Natural killer cell (primary cell): ENCODE measurements around the gene RNGTT. TPM values are rescaled to one million over a fixed set of nuclear protein-coding genes. Genes with fewer than 3 reads are reported as not detected.

Experiments
- ATAC-seq, 3 donors: fragments of 150-1000 bp in 2 of 3; fragments of 200-7000 bp in 1 of 3; cut with Tn5 transposase; 1 replicate in 1 of 3; 2 replicates in 2 of 3; pipeline ENCODE4 v1.10.0; 2021; ENCODE audit warnings: mild to moderate bottlenecking in 2 of 3, moderate library complexity in 2 of 3
- DNase-seq, 2 donors: peaks; one replicate each; pipeline versions ENCODE4 v3.0.0 to v3.0.0-alpha.2; 2013 to 2021; ENCODE audit warnings: mixed read lengths in 1 of 2
- H3K27ac ChIP-seq: one replicate; pipeline ENCODE4 v1.5.1; 2013; ENCODE audit warnings: mild to moderate bottlenecking, low read length
- H3K27me3 ChIP-seq: one replicate; pipeline ENCODE4 v1.6.1; 2013; ENCODE audit warnings: low read length; ENCODE audit not compliant: control insufficient read depth, insufficient read depth
- H3K36me3 ChIP-seq: one replicate; pipeline ENCODE4 v1.6.1; 2013; ENCODE audit warnings: low read length; ENCODE audit not compliant: control insufficient read depth, insufficient read depth
- H3K4me1 ChIP-seq: one replicate; pipeline ENCODE4 v1.6.1; 2013; ENCODE audit warnings: low read length; ENCODE audit not compliant: control insufficient read depth, insufficient read depth
- H3K4me3 ChIP-seq: one replicate; pipeline ENCODE4 v1.5.1; 2013; ENCODE audit warnings: low read length
- H3K9me3 ChIP-seq: one replicate; pipeline ENCODE4 v1.6.1; 2013; ENCODE audit warnings: low read length; ENCODE audit not compliant: control insufficient read depth, insufficient read depth
- H3K27ac Mint-ChIP-seq, 2 donors: one replicate each; pipeline ENCODE4 v1.8.0; 2022; ENCODE audit warnings: mild to moderate bottlenecking in 2 of 2, mixed read lengths in 2 of 2, moderate library complexity in 1 of 2
- H3K27me3 Mint-ChIP-seq, 2 donors: one replicate each; pipeline ENCODE4 v1.8.0; 2022; ENCODE audit warnings: low read depth in 2 of 2, mixed read lengths in 2 of 2
- H3K36me3 Mint-ChIP-seq: one replicate; pipeline ENCODE4 v1.8.0; 2022; ENCODE audit warnings: mixed read lengths
- H3K4me1 Mint-ChIP-seq, 2 donors: one replicate each; pipeline ENCODE4 v1.8.0; 2022; ENCODE audit warnings: mixed read lengths in 2 of 2
- H3K4me3 Mint-ChIP-seq: one replicate; pipeline ENCODE4 v1.8.0; 2022; ENCODE audit warnings: mild to moderate bottlenecking, moderate library complexity, mixed read lengths
- H3K9me3 Mint-ChIP-seq, 2 donors: one replicate each; pipeline ENCODE4 v1.8.0; 2022; ENCODE audit warnings: mixed read lengths in 2 of 2
- CTCF ChIP-seq: fragments of 200-600 bp; IDR thresholded peaks from one replicate; pipeline ENCODE4 v1.8.0; 2022; ENCODE audit warnings: antibody characterized with exemption
- WGBS: methylation state at CpG from one replicate; pipeline ENCODE4 v1.1.7; 2013; ENCODE audit warnings: missing lambda C conversion rate; ENCODE audit not compliant: insufficient coverage; 5-methylcytosine and 5-hydroxymethylcytosine counted together
- intact Hi-C: fragments of 100-400 bp; cut with micrococcal nuclease; formaldehyde crosslinking; loops from one replicate; pipeline ENCODE4 v1.14.2; 2022
- total RNA-seq, 4 donors: library from RNA; stranded (reverse); fragments of 120-200 nt in 1 of 4; gene quantifications; one replicate each; pipeline versions ENCODE4 v1.2.3 to v1.2.4, GENCODE V29; 2013 to 2022

RNGTT gene
- total RNA-seq, 3 donors from 2014 or later (not counting 1 experiment from before 2014, with no cell fraction given): 23.1 to 27.2 (median 23.1) TPM

GRCh38 chr6:88750936-88751335 lies 212.5 kb downstream of the RNGTT start:
- DNase-seq: no peak
- Mint-ChIP-seq H3K4me1 (peaks cover 0 to 3% of the 10 kb centered on the region in 2 donors), H3K9me3 (no peaks in the 10 kb centered on the region), H3K27ac (no peak overlapping the region), H3K4me3 (no peak overlapping the region), H3K27me3 (no peaks in the 10 kb centered on the region), H3K36me3 (peaks cover 8% of the 10 kb centered on the region)
- Histone ChIP-seq H3K36me3 (no peaks in the 10 kb centered on the region), H3K4me3 (no peak overlapping the region), H3K27ac (no peak overlapping the region), H3K4me1 (no peaks in the 10 kb centered on the region), H3K9me3 (no peaks in the 10 kb centered on the region), H3K27me3 (no peaks in the 10 kb centered on the region)
- intact Hi-C loops: no loop called here
- no peak for ATAC-seq
- TF ChIP-seq CTCF: no peak
- WGBS: 100% methylated on average over 1 of the region's 2 CpGs

GRCh38 chr6:88749849-88750248 lies 213.6 kb downstream of the RNGTT start:
- no peak for TF ChIP-seq CTCF
- 89% methylated on average over 1 of the region's 1 CpG for WGBS
- no peak overlapping the region for H3K4me3 Mint-ChIP-seq

GRCh38 chr6:88748141-88748540 lies 215.3 kb downstream of the RNGTT start:
- Mint-ChIP-seq H3K36me3 (no peaks in the 10 kb centered on the region), H3K9me3 (no peaks in the 10 kb centered on the region), H3K4me1 (peaks cover 0 to 3% of the 10 kb centered on the region in 2 donors), H3K27ac (no peak overlapping the region), H3K4me3 (no peak overlapping the region), H3K27me3 (no peaks in the 10 kb centered on the region)
- 81% methylated on average over 2 of the region's 2 CpGs for WGBS
- intact Hi-C loops: no loop called here
- no peak overlapping the region for H3K4me3 ChIP-seq
- no peak for ATAC-seq
- H3K27ac ChIP-seq: no peak overlapping the region
- no peak for DNase-seq
- no peaks in the 10 kb centered on the region for H3K4me1 ChIP-seq
- no peaks in the 10 kb centered on the region for H3K9me3 ChIP-seq
- no peaks in the 10 kb centered on the region for H3K27me3 ChIP-seq
- TF ChIP-seq CTCF: no peak
- no peaks in the 10 kb centered on the region for H3K36me3 ChIP-seq

More at GRCh38 chr6:88749849-88750248, 213.6 kb downstream of the RNGTT start:
- Histone ChIP-seq H3K4me3 (no peak overlapping the region), H3K4me1 (no peaks in the 10 kb centered on the region), H3K27me3 (no peaks in the 10 kb centered on the region), H3K36me3 (no peaks in the 10 kb centered on the region), H3K27ac (no peak overlapping the region), H3K9me3 (no peaks in the 10 kb centered on the region)
- Mint-ChIP-seq H3K9me3 (no peaks in the 10 kb centered on the region), H3K27me3 (no peaks in the 10 kb centered on the region), H3K36me3 (peaks cover 3% of the 10 kb centered on the region), H3K4me1 (peaks cover 0 to 3% of the 10 kb centered on the region in 2 donors), H3K27ac (no peak overlapping the region)
- intact Hi-C loops: no loop called here
- DNase-seq (no peak), ATAC-seq (no peak)

GRCh38 chr6:88741939-88742338 lies 221.5 kb downstream of the RNGTT start:
- Mint-ChIP-seq H3K27me3 (no peaks in the 10 kb centered on the region), H3K27ac (no peak overlapping the region), H3K4me3 (no peak overlapping the region), H3K36me3 (no peaks in the 10 kb centered on the region), H3K4me1 (peaks cover 0 to 4% of the 10 kb centered on the region in 2 donors), H3K9me3 (no peaks in the 10 kb centered on the region)
- Histone ChIP-seq H3K9me3 (no peaks in the 10 kb centered on the region), H3K27me3 (no peaks in the 10 kb centered on the region), H3K27ac (no peak overlapping the region), H3K4me1 (no peaks in the 10 kb centered on the region), H3K4me3 (no peak overlapping the region), H3K36me3 (no peaks in the 10 kb centered on the region)
- intact Hi-C loops: no loop called here
- no peak for TF ChIP-seq CTCF
- DNase-seq: no peak
- ATAC-seq: no peak
- WGBS: no CpG with 5 or more reads among the region's 1 CpG
